GM19035 (cell line): ENCODE data around the gene SND1.

ENCODE experiments used
- ATAC-seq: cut with Tn5 transposase; IDR thresholded peaks from one replicate; pipeline ENCODE4 v1.9.1; 2021; ENCODE audit not compliant: unreplicated experiment

SND1 gene

DNA sequence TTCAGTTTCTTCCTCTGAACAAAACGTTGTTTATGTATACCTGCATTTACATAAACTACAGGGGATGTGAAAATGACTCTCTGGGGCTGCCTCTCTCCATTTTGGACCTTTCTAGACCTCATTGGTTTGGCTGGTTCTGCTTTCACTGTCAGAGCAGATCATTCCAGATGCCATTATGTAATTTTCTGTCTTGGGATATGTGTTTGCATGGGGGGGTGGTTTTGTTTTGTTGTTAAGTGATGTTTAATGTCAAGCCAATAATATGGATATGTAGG, 206.9 kb downstream of the SND1 start:
- no peak for ATAC-seq

DNA sequence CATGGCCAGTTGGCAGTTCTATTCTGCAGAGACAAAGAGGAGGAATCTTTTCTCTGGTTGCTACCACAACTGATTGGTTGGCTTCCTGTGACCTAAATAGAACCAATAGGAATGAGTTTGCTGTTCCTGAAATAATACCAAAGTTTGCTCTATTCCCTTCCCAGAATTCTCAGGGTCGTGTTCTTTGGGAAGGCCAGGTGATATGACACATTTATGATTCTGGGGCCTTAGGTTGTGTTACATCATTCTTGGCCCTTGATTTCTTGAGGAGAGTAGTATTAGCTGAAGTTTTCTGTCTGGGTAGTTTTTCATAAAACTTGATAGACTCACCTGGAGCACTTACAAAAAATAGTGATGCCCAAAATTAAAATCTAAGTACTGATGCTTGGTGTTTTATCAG, 207.3 kb downstream of the SND1 start:
- no peak for ATAC-seq

DNA sequence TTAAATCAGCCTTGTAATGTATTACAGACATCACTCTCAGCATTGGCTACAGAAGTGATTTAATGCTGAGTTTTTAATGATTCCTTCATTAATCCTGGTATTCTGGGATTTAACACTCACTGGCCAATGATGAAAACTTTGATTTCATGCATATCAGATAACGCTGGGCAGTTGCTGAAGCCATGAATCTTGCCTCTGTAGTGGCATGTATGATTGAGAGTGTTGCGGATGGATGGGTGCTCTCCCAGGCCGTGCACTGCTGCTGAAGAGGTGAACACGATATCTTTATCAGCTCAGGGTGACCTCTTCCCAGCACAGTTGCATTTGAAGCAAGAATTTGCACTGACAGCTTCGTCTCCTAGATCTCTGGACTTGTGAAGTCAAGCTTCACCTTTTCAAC, 210.5 kb downstream of the SND1 start:
- no peak for ATAC-seq

DNA sequence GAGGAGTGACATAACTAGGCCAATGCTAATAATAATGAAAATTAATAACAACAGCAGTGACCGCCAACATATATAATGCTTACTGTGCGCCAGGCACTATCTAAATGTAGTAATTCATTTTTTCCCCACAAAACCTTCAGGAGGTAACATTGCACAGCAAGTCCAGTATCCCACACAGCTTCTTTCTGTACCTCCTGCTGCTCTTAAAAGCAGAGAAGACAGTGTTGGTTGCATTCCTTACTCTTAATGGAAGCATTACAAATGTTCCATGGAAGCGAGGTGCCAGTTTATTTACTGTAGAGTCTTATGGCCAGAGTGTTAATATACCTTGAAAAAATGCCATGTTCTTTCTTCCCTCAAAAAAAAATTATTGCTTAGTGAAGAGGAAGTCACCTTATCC, 211.1 kb downstream of the SND1 start:
- no peak for ATAC-seq

DNA sequence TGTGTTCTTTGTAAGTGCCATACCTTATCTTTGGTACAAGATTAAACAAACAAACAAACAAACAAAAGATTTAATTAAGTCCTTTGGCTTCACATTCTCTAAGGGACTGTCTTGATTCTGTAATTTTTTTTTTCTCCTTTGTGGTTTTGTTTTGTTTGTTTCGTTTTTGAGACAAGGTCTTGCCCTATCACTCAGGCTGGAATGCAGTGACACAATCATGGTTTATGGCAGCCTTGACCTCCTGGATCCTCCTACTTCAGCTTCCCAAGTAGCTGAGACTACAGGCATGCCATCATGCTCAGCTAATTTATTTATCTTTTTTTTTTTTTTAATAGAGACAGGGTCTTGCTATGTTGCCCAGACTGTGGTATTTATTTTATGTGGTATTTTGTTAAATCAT, 213.5 kb downstream of the SND1 start:
- no peak for ATAC-seq

DNA sequence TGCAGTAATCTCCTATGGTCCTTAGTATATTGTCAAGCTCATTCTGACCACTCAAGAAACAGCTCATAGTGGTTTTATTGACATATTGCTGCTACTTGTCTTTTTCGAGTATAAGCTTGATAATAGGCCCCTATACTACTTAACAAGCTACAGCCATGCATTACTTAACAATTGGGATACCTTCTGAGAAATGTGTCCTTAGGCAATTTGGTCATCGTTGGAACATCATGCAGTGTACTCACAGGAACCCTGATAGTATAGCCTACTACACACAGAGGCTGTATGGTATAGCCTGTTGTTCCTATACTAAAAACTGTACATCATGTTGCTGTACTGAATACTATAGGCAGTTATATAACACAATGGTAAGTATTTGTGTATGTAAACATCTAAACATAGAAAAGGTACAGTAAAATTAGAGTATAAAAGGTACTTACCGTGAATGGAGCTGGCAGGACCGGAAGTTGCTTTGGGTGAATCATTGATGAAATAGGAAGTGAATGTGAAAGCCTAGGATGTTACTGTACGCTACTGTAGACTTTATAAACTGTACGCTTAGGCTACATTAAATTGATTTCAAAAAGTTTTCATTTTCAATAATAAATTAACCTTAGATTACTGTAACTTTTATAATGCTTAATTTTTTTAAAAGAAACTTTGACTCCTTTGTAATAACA, 218.4 kb downstream of the SND1 start:
- ATAC-seq = peak; percentile 66

DNA sequence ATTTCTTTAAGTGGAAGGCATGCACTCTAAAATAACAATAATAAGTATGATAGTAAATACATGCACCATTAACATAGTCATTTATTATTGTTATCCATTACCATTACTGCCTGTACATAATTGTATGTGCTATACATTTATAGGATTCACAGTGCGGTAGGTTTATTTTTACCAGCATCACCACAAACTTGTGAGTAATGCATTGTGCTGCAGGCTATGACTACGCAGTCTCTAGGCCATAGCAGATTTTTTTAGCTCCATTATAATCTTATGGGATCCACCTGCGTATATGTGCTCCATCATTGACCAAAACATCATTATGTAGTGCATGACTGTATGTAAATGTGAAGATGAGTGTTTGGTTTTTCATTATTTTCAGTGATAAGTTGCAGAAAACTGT, 219.2 kb downstream of the SND1 start:
- ATAC-seq = no peak

DNA sequence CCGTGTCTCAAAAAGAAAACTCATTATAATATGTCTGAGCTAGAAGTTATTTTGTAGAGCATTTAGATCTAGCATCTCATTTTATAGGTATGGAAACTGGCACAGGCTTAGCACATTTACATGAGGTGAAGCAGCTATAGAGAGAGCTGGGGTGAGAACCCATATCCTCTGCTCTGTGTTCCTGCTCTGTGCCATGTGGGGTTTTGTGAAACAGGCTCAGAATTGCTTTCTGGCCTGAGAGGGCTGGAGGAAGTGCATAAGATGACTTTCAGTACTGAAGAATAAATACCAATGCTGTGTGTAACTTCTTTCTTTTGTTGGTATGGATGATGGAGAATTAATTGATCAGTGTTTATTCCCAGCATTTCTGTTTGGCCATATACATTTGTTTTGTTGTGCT, 220.1 kb downstream of the SND1 start:
- peak; percentile 46 for ATAC-seq

DNA sequence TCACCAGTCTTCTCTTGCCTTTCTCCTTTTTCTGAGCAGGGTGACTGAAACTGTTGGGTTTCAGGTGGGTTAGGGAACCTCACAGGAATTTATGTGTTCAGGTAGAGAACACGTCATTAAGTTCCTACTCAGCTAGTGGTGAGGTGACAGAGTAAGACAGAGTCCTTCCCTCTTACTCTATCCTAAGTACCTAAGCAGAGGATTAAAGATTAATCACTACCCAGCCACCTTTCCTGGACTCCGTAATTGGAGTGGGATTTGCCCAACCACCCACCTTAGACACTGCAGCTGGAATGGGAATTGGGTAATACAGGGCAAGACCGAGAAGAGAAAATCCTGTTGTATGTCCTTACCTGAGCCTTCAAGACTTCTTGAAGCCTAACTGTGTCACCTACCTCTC, 221.2 kb downstream of the SND1 start:
- ATAC-seq = no peak

DNA sequence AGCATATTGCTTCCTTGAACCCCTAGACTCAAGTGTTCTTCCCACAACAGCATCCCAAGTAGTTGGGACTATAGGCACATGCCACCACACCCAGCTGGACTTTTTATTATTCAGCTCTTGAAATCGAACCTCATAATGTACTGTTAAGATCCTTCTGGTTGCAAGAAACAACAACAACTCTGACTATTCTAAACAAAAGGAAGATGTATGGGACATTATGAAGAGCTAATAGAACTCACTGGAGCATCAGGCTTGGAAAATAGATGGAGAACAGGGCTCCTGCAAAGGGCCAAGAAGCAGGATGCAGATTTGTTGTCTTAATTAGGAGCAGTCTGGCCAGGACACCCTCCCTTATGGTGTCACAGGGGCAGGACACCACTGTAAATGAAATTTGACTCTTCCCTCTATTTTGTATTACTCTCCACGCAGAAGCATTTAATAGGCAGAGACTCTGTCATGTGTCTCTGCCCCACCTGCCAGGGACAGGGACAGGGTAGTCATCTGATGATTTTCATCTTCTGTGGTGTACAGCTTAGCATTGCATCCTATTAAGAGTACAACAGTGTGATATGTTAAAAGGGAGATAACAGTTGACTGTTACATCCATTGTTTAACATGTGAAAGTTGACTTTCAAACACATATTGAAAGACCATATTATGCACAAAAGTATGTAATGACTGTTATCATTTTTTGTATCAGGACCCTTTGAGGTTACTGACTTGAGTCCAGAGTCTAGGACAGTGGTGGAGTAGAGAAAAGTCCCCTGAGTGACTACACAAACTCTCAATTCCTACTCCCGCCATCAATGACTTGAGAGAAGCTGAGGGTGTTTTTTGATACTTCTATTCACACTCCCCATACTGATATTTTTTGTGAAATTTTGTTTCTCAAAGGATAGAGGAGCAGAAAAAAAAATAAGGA, 222.0 kb downstream of the SND1 start:
- ATAC-seq = no peak

DNA sequence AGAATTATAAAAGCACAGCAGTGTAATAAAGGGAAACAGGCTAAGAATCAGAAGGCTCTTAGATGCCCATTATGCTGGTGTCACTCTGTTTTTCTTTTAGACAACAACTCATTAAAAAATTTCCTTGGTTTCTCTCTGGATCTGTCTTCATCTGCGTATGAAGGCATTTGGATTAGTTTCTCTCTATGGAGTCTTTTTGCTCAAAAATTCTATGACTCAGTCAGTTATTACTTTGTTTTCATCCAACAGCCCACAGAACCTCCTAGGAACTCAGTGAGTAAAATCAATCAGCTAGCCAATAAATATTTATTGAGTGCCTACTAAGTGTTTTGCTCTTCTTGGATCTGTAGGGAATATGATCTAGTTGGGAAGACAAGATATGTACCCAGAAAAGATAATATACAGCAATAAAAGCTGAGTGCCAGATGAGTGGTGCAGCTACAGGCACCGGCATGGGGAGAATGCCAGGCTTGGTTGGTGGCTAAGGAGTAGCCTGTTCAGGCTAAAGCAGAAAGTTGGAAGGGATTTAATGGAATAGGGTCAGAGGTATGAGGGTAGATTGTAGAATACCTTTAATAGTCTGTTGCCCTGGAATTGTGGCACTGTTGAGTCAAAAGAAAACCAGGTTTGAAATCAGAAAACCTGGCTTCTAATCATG, 223.1 kb downstream of the SND1 start:
- ATAC-seq = no peak

DNA sequence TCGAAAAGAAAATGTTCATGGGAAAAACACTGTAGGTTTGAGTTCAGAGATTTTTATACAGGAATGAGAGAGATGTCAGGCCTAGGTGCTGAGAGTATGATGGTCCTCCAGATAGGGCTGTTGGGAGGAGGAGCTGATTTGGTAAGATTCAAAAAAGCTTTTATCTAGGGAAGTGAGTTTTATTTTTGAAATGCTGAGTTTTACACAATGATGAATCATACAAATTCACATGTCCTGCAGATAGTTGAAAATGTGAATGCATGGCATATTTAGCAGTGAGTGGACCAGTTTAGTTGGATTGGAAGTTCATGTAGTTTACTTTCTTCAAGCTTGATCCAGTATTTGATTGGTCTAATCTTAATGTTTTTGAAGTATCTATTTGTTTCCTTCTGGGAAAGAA, 224.4 kb downstream of the SND1 start:
- no peak for ATAC-seq

DNA sequence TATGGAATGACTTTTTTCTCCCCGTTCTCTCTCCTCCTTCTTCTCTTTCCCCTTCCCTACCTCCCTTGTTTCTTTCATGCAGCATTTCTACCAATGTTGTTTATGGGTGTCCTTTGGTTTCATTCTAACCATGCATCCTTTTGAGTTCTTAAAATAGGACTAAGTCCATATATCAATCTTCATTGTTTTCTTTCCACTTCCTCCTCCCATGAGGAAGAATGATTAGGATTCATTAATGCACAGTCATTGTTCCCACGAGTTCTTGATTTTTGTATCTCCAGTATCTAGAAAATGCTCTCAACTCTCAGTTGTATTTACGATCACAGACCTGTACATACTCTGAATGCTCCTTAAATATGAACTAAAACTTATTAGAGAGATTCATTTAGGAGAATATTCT, 226.0 kb downstream of the SND1 start:
- ATAC-seq = no peak

DNA sequence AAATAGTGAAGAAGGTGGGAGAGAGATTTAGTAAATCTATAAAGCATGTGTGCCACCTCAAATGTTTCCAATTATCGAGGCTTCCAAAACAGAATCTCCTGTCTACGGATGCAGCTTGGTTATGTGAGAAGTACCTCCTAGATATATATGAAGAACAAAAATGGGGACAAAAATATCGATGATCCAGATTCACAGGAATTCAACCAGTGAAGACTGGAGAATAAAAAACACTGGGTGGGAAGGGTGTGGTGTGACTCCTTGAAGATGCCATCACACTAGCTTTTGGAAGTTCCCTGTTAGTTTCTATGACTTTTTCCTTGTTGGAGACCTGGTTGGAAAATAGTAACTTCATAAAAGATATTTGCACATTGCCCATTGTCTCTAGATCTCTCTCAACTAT, 226.8 kb downstream of the SND1 start:
- no peak for ATAC-seq

DNA sequence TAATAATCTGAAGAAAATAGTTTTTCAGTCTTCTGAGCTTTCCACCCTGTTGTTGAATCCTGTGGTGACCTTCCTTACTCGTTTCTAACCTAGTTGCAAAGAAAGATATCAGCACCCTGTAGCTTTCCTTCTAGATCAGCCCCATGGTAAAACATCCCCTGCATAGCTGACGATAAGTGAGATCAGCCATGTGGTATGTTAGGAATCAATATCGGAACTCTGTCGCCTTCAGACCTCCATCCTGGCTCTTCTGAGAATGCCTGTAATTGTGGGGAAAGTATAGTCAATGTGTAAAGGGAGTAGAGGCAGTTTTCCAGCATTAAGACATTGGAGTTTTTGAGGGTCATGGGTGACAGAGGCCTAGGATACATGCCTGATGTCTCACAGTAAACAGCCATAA, 227.4 kb downstream of the SND1 start:
- ATAC-seq = no peak

DNA sequence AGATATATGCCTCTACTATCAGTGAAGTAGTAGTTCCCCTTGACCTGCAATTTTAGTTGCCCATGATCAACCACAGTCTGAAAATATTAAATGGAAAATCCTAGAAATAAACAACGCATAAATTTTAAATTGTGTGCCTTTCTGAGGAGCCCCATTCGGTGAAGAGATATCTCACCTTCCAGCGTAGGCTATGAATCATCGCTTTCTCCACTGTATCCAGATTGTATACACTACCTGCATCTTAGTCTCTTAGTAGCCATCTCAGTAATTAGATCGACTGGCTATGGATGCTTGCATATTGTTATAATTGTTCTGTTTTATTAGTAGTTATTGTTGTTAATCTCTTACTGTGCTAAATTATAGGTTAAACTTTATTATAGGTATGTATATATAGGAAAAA, 227.9 kb downstream of the SND1 start:
- ATAC-seq = no peak

DNA sequence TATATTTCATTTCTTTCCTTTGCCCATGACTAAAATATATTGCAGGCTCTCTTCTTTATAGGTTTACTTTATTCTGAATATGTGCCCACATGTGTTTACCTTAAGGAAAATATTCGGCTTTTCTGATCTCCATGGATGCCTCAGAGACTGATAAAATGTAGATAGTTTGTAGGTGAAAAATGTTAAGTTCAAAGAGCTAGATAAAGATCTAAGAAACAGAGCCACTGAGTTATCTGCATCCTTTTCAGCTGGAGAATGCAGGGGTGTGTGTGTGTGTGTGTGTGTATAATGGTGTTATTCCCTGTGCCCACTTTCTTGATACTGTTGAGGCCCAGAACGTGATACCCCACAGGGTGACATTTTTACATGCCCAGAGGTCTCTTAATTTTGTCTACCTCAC, 228.5 kb downstream of the SND1 start:
- ATAC-seq = no peak

DNA sequence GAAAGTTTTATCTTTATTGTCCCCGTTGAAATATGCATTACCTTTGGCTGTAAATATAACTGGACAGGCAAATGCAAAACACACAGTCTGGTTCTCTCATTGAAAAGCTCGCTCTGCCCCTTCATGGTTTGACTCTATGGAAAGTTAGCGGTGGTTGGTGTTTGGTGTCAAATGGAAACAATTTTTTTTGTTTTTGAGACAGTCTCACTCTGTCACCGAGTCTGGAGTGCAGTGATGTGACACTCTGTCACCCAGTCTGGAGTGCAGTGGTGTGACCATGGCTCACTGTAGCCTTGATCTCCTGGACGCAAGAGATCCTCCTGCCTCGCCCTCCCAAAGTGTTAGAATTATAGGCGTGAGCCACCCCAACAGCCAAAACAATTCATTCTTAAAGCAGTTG, 229.6 kb downstream of the SND1 start:
- ATAC-seq = no peak

DNA sequence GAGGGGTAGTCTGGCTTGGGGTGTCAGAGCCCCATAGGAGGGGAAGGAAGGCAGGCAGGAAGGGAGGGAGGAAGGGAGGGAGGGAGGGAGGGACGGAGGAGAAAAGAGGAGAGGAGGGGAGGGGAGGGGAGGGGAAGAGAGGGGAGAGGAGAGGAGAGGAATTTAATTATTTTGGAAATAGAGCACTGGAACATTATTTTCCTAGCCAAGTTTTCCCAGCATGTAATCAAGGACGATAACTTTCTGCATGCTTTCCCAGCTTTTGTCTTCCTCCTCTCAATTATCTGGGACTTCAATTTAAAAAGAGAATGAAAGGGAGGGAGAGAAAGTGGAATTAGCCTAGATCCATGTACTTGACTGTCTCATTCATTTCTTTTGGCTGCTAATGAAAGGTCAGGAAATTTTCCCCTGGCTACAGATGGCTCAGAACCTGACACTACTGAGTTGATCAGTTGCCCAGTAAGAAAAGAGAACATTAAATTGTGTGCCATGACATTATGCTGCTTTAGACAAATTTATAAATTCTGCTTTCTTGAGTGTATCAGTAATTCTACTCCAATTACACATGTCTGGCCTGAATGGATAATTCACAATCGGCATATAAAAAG, 230.4 kb downstream of the SND1 start:
- no peak for ATAC-seq

DNA sequence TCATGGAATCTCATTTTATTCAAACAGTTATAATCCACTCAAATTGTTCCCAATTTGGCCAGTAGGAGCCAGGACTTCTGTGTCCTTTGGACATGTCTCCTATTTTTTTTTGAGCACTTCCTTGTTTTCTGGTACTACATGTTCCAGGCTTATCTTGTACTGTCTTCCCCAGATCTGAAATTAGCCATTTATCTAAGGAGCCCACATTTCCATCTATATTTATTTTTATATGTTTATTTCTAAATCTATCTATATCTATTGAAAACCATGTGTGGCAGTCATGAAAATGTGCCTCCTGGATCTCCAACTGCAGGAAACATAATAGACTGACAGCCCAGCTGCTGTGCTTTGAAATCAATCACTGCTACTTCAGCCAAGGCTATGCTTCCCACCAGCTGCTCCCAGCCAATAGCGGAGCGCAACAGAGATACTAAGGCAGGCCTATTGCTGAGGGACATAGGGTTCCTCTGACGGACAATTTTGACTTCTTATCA, 232.1 kb downstream of the SND1 start:
- ATAC-seq = no peak

DNA sequence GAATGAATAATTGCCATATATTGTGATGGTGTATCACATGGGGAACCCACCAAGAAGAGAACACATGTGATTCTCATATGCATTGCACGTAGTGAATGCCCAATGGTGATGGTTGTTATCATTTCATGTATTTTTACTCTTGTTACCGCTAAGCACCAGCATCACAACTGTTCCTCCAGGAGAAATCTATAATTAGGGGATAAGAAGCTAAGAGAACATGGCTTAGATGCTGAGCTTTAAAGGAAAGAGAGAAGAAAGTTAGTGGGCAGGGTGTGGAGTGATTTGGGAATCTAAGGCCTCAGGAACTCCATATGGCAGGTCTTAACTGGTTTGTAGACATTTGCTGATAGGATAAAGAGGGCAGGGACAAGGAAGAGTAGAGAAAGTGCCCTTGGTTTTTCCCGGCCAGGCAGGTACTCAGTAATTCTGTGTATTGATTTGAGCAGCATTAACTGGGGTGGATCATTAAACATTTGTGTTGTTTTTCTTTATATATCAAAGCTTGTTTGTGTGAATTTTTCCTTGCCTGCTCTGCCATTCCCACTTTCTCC, 233.3 kb downstream of the SND1 start:
- no peak for ATAC-seq
